Measurements from ENCODE around the gene AZIN2.

DNA sequence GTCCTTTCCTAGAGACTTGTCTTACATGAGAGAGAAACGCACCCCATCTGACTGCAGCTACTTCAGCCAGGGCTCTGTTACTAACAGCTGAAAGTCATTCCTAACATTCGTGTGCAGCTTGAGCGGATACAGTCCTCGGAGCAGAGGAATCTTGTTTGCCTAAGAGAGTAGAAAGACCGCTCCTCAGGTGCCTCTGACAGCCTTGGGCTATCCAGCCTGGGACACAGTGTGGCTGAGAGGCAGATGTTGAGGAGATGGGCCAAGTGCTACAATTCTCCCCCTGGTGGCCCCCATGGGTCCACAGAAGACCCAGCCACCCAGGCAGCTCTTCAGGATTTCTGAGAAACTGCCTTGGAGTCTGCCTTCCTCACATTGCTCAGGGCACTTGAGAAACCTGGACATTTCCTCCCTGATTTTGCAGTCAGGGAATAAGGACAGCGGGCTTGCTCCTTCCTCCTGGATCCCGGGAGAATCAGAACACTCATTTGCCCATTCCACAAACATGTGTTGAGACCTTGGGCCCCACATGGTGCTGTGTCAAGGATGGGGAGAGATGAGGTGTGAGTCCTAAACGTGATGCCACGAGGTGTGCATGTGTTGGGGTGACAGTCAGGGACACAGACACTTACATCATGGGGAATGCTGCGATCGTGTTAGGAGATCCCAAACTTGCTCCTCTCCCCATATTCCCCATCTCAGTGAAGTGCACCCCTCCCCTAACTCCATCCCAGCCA is 87.8 kb downstream of the AZIN2 start:
- TF ChIP-seq, protein P1, sequence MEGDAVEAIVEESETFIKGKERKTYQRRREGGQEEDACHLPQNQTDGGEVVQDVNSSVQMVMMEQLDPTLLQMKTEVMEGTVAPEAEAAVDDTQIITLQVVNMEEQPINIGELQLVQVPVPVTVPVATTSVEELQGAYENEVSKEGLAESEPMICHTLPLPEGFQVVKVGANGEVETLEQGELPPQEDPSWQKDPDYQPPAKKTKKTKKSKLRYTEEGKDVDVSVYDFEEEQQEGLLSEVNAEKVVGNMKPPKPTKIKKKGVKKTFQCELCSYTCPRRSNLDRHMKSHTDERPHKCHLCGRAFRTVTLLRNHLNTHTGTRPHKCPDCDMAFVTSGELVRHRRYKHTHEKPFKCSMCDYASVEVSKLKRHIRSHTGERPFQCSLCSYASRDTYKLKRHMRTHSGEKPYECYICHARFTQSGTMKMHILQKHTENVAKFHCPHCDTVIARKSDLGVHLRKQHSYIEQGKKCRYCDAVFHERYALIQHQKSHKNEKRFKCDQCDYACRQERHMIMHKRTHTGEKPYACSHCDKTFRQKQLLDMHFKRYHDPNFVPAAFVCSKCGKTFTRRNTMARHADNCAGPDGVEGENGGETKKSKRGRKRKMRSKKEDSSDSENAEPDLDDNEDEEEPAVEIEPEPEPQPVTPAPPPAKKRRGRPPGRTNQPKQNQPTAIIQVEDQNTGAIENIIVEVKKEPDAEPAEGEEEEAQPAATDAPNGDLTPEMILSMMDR (IDR thresholded peaks at IDR 0.05) = no peak
- TF ChIP-seq POLR2A (IDR thresholded peaks at IDR 0.05) = no peak
- no peak for TF ChIP-seq EP300 (IDR thresholded peaks at IDR 0.05)

All from ovary (tissue), 3 donors.